Left renal pelvis (tissue), 4 donors: ENCODE results near the gene PLN. TPM values are rescaled to one million over a fixed set of nuclear protein-coding genes. Genes with fewer than 3 reads are reported as not detected.
A peak's percentile ranks its signal among the peaks of the same experiment; 100 is the strongest.

Experiments used
- DNase-seq, 4 donors: peaks; one replicate each; pipeline ENCODE4 v3.0.0-alpha.2; 2013; ENCODE audit warnings: low read depth in 4 of 4, low spot score in 3 of 4
- polyA plus RNA-seq, 4 donors: library from polyadenylated mRNA; unstranded; fragments of 120-200 nt; gene quantifications; one replicate each; pipeline ENCODE4 v1.2.1, GENCODE V29; 2013; ENCODE audit not compliant: insufficient read length in 4 of 4

PLN gene
- polyA plus RNA-seq, 4 donors = 0.93 to 7.8 (median 4.1) TPM

DNA sequence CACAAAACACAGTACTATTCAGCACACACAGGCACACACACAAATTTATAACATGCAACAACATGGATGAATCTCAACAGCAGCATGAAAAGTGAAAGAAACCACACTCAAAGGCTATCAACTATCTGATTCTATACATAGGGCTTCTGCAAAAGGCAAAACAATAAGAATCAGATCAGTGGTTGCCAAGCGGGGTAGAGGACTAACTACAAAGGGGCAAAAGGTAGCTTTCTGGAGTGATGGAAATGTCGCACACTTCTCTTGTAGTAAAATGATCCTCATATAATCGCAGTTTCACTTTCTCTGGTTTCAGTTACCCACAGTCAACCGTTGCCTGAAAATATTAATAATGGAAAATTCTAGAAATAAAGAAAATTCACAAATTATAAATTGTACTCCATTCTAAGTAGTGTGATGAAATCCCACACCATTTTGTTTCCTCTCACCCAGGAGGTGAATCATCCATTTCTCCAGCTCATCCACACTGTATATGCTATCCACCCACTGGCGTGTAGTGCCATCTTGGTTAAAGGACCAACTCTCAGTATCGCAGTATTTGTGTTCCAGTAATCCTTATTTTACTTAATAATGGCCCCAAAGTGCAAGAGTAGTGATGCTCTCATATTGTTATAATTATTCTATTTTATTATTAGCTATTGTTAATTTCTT is 12.8 kb upstream of the PLN start:
- DNase-seq = no peak

DNA sequence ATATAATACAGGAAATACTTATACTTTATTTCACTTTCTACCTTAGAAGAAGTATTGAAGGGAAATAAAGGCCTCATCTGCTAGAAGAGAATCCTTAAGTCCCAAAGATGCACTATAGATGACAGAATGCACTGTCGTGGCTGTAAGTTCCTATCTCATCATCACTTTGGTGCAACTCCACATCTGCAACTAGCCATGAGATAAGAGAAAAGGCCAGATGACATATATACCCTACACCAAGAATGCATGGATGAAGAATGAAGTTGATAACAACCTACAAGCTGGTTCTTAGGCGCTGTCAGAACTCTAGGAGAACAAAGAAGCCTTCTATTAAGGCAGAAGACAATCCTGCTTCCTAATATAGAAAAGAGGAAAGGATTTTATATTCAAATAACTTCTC is 11.6 kb upstream of the PLN start:
- no peak for DNase-seq

DNA sequence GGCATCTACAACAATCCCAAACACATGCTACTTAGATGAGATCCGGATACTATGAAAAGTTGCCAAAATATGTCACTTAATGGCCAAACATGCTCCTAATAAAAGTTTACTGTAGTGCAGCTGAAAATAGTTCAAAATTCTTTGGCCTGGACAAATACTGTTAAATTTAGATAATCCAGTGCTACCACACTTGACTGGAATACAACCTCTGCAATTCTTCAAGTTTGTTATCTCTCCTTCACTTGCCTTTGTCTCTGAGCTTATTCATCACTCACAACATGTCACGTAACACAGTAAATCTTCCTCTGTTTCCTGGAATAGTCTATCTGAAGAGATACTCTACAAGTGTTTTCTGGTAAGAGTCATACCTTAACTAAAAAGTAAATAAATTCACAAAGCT is 10.5 kb upstream of the PLN start:
- no peak for DNase-seq

DNA sequence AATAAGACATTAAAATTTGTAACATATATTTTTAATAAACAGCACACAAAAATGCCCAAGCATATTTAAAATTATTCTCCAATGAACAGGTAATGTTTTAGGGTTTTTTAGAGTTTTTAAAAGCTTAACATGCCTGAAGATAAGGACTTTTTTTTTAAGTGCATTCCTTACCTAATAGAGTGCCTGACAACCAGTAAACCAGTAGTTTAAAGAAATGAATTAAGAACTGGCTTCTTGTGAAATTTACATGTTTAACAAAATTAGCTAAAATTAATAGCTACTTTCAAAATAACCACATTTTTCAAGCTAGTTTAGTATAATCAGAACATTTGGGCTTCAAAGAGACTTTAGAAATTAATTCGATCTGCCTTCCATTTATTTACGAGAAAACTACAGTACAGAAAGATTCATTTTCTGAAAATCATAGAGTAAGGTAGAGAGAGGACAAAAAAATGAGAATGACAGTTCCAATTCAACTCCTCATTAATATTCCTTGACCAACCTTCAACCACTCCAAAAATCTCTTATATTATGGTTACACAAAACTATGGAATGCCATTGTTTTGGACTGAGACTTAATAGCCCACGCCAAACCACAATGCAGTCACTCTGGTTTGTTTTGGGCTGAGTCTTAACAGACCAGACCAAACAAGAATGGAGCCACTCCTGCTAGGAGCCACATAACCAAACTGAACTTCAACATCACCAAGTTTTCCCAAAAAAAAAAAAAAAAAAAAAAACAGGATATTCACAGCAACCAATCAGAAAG is 5.7 kb upstream of the PLN start:
- no peak for DNase-seq

DNA sequence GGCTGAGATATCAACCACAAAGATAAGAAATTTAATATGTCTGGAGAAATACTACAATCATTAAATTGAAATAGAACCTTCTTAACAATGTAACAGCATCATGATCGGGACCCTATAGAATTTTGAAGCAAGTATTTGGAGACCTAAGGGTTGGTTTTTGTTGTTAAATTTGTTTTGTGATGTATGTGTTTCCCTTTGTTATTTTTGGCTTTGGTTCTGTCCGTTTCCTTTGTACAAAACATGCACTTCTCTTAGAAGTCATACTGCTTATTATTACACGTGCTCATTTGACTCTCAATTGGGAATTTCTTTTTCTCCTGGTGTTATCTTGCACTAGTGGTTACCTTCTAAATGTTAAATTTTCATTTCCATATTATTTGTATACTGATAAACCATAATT is 4.0 kb upstream of the PLN start:
- no peak for DNase-seq

DNA sequence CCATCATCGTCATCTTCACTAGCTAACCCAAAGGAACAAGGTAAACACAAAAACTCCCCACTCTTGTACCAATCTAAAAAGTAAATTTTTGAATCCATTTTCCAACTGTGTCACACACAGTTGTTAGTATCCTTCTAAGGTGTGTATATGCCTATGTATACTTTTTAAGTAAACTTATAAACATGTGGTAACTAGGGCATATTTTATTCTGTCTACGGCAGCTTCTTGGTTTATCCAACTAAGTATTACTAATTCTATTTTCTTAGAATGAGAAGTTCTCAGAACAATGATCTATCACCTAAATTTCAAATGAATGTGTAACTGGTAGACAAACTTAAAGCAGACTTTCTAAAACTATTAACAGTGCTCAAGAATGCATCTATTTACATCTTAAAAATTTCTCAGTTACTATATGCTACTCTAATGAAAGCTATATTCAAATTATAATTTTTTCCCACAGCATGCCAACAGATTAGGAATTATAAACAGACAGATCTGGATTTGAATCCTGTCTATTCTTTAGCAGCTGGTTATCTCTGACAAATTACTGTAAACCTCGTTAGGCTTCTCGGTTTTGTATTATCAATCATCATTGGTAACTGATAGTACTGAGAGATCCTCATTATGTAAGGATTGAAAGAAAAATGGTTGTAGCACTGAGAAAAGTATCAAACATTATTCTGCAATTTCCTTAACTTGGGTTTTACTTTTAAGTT is 1.8 kb upstream of the PLN start:
- DNase-seq = no peak

DNA sequence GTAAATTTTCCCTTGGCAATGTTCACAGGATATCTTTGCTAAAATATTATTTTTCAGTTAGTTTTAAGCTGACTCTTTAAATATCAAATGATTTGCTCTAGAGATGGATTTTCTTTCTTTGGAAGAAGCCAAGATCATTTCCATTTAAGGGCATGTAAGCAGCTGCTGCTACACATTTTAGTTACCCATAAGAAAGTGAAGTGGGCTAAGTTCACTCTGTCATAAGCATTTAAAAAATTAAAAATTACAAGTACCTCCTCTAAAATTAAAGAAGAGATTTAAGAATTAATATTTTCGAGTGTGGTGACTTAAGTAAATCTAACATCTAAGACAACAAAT is 1.2 kb upstream of the PLN start:
- DNase-seq = no peak

DNA sequence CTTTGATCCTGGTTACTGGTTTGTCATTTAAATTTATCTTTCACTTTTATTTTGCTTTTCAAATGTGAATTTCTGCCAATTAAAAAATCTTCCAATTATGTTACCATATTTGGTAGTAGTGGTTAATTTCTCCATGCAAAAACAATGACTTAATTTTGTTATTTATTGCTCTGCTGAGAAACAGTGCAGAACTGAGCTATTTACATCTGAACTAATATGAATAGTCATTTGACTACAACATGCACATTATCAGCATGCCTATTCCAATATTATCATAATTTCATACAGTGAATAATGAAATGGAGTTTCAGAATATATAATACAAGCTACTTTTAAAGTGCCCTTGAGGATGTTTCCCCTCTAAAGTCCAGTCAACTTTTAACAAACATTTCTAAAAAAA is 517 bp downstream of the PLN start:
- DNase-seq = no peak

DNA sequence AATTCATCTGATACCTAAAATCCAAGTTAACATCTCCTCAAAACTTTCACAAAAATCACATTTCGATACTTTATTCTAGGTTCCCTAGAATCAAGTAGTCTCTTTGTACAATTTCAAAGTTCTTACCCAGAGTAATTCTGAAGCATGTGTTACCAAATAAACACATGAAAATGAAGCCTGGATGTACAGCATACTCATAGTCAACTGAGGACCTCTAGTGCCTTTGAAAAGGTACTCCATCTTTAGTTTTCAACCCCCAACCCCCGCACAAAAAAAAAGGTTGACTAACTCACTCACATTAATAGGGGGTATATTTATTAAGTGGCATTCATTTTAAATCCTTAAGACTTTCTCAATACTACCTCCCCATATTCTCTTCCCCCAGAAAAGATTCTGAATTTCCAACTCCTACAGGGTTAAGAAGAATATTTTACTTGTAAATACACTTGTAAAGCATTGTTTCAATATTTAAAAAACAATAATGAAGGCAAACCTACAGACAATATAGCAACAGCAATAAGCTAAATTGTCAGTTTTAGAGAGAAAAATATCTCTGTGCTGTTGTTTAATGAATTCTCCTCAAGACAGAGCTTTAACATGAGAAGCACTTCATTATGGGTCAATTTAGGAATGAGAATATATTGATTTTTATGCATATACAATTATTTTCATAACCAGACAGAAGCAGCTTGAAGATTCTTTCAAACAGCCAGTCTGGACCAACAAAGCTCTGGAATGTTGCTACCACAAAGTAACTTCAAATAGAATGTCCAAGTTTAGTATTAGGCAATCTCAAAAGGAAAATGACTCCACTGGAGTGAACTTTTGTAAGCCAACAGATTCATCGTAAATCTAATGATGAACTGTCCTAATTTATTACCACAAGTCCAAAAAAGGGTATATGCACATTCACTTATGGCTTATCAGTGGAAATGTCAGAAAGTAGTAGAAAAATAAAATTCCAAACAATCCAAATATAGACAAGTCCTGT is 3.3 kb downstream of the PLN start:
- peak in 1 of 4 donors; percentile 11 for DNase-seq

DNA sequence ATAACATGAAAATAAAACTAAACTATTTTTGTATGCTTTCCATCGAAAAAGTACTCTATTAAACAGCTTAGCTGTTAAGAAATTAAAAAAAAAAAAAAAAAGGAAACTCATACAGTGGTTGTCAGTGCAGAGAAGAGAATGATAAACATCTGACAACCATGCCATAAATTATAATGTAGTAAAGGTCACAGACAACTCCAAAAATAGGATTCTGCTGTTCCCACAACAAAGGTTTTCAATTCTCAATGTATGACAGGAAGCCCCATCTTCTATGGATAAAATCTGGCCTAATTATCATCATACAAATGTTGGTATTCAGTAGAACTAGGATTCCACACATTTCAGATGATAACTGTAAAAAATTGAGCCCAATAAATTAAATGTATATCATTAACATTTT is 5.0 kb downstream of the PLN start:
- DNase-seq = no peak

DNA sequence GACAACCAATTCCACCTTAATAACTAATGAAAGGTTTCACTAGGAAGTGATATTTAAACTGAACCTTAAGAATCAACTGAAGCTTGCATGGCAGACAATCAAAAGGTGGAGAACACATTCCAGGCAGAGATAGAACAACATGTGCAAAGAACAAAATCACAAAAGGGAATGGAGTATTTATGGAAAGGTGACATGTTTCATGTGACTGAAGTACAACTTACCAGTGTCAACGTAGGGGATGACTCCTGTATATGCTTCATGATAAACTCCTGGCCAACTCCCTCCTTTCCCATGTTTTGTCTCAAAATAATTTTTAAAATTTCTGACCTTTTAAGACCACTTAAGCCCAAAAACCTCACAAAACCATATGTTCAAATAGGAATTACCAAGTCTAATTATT is 6.6 kb downstream of the PLN start:
- no peak for DNase-seq

DNA sequence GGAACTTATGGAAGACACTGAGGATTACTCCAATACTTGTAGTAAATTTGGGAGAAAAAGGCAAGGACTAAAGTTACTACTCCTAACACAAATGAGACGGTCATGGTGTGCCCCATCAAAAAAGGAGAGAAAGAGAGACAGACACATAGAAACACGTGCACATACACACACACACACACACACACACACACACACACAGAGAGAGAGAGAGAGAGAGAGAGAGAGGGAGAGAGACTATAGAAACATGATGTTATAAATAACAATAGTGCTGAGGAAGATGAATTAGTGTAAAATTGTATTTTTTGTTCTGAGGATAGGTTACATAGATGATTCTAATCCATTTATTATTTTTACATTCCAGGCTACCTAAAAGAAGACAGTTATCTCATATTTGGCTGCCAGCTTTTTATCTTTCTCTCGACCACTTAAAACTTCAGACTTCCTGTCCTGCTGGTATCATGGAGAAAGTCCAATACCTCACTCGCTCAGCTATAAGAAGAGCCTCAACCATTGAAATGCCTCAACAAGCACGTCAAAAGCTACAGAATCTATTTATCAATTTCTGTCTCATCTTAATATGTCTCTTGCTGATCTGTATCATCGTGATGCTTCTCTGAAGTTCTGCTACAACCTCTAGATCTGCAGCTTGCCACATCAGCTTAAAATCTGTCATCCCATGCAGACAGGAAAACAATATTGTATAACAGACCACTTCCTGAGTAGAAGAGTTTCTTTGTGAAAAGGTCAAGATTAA is 10.5 kb downstream of the PLN start:
- DNase-seq = no peak

DNA sequence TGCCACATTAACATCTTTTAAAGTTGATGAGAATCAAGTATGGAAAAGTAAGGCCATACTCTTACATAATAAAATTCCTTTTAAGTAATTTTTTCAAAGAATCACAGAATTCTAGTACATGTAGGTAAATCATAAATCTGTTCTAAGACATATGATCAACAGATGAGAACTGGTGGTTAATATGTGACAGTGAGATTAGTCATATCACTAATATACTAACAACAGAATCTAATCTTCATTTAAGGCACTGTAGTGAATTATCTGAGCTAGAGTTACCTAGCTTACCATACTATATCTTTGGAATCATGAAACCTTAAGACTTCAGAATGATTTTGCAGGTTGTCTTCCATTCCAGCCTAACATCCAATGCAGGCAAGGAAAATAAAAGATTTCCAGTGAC is 11.6 kb downstream of the PLN start:
- no peak for DNase-seq

DNA sequence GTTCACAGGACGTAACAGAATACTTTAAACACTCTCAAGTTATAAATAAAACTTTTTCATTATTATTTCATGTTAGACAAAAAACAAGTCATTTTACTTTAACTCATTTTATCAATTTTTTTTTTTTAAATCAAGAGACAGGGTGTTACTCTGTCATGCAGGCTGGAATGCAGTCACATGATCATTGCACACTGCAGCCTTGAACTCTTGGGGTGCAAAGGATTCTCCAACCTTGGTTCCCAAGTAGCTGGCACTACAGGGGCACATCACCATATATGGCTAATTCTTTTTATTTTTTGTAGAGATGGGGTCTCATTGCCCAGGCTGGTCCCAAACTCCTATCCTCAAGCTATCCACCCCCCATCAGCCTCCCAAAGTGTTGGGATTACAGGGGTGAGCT is 14.2 kb downstream of the PLN start:
- DNase-seq = no peak

DNA sequence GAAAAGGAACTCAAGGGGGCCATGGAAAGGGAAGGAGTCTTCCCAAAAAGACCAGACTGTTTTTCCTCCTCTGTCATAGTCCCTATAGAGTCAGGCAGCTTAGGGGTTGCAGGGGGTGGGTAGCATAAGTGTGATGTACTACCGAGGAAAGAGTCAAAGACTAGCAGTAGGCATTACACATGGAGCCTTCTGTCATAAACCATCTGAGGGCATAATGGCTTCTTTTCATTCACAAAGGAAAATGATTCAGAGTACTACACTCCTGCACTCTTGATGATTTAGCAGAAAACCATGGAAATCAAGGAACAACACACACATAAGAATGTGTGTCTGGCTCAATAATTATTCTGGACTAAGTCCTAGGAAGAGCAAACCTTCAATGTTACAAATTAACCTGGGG is 14.9 kb downstream of the PLN start:
- DNase-seq = no peak

DNA sequence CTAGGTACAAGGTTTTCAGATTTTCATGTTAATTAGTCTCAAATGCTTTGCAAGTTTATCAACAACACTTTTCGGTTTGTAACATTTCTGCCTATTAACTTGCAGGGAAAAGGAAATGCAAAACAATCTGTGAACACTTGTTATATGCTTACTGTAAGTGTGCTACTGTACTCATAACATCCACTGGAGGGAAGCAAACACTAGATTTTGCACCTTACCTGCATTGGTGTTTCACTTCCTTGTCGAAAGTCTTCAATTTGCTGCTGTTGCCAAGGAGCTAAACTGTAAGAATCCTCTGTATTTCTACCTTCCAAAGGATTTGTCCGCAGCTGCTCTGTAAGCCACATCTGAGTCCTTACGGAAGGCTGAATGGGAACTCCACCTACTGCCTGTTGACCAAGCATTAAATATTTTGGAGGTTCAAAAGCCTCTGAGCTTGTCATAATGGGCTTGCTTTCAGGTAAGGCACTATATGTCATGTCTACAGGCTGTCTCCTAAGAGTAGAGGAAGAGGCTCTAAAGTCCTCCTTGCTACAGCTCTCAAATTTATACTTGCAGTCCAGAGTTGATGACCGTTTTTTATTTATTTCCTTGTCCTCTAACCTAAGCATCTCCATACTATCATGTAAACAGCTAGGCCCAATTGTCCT is 17.3 kb downstream of the PLN start:
- DNase-seq = peak in 1 of 4 donors; percentile 39

DNA sequence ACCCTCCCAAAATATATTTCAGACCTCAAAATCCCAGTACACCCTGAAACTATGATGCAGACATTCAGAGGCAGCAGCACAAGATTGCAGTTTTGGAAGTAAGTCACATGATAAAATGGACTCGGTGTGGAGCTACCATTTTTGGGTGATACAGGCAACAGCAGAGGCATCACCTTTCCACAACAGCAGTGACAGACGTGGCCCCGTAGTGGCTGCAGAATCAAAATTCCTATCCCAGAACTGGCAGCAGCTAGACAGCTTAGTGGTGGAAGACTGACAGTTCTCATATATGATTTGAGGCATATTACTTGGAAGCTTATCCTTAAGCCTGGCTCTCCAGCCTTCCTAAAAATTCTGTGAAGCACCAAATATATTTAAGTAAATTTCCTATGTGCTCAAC is 19.9 kb downstream of the PLN start:
- DNase-seq = no peak

DNA sequence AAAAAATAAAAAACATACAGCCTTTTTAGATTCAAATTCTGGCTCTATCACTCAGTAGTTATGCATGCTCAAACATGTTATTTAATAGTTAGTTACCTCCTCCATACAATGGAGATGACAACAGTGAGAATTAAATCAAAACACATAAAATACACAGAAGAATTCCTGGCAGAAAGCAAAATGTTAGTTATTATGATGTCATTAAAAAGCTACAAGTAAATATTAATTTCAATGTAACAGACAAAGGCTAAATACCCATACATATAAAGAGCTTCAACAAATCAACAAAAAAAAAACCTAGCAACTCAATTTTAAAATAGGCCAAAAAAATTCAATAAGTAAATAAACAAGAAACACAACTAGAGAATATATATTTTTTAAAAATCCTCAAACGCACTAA is 21.4 kb downstream of the PLN start:
- no peak for DNase-seq

DNA sequence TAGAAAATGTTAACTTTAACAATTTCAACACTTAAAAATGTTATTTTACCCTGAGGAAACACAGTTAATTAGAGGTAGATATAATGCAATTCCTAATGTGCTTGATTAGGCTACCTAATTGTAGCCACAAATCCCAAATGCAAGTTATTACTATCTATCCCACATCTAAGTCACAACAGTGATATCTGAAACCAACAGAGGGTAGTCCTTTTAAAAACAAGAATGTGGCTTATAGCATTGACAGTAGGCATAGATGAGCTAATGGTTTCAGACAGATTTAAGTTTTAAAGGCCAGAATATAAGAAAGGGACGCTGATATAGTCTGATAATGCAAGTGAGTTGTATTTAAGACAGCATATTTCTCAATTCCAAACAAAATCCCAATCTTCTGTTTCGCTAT is 23.0 kb downstream of the PLN start:
- DNase-seq = no peak
